ENCODE results near the gene LRP5.
A peak's percentile ranks its signal among the peaks of the same experiment; 100 is the strongest.

DNA sequence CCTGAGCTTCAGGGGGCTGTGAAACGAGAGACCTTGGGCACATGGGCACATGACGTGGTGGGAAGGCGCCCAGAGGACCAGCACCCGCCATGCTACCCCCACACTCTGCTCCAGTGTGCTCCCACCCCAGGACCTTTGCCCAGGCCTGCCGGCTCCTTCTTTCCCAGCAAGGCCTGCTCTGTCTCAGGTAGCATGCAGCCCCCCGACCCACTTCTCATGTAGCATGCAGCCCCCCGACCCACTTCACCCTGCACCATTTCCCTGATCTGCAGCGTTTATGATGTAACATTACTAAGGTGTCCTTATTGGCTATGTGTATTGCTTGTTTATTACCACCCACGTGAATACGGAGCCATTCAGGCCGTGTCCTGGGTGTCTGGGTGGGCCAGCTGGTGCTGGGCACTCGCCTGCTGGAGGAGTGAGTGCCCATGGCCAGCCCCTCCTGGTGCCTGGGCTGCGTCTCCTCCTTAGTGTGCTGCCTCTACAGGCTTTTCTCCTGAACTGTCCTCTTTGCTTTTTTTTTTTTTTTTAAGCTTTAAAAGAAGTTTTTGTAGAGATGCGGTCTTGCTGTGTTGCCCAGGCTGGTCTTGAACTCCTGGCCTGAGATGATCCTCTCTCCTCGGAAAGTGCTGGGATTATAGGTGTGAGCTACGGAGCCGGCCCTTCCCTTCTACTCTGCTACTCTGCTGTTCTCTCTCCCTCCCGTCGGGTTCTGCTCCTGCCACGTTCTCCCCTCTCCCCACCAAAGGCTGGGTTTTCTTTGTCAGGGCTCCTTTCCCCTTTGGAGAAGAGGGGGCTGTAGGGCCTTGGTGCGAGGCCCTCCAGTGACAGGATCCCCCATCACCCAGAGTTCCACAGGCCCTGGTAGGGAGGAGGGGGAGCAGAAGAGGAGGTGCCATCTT is 29.4 kb downstream of the LRP5 start:
- TF ChIP-seq, protein P1, sequence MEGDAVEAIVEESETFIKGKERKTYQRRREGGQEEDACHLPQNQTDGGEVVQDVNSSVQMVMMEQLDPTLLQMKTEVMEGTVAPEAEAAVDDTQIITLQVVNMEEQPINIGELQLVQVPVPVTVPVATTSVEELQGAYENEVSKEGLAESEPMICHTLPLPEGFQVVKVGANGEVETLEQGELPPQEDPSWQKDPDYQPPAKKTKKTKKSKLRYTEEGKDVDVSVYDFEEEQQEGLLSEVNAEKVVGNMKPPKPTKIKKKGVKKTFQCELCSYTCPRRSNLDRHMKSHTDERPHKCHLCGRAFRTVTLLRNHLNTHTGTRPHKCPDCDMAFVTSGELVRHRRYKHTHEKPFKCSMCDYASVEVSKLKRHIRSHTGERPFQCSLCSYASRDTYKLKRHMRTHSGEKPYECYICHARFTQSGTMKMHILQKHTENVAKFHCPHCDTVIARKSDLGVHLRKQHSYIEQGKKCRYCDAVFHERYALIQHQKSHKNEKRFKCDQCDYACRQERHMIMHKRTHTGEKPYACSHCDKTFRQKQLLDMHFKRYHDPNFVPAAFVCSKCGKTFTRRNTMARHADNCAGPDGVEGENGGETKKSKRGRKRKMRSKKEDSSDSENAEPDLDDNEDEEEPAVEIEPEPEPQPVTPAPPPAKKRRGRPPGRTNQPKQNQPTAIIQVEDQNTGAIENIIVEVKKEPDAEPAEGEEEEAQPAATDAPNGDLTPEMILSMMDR (conservative IDR thresholded peaks at IDR 0.05; ENCODE audit: low read length) = peak; percentile 41
- TF ChIP-seq EZH2phosphoT487 (IDR thresholded peaks at IDR 0.05; ENCODE audit: borderline replicate concordance) = no peak

Measured in Loucy (cell line).